NOMO-1 treated with dmso at 0.1 percent for 144 hours (cell line): Measurements from ENCODE around the gene CEP63.
"Not testable (repeated sequence)": the region's sequence is repeated elsewhere in the genome, so short reads cannot be mapped to it uniquely, and the experiment has no call there.

Experiments used
- DNase-seq: peaks from one replicate; lab custom pipeline; 2025; ENCODE audit not compliant: unreplicated experiment; lab: John Stamatoyannopoulos, UW

The CEP63 gene

GRCh38 chr3:134567605-134568004 is 81.7 kb downstream of the CEP63 start:
- DNase-seq, result no peak

- no peak for DNase-seq
These were observed 82.9 kb downstream of the CEP63 start for GRCh38 chr3:134568790-134569189.

- DNase-seq, result not testable (repeated sequence)
These were observed 84.0 kb downstream of the CEP63 start for GRCh38 chr3:134569899-134570298.

- no peak for DNase-seq
These were observed 90.6 kb downstream of the CEP63 start for GRCh38 chr3:134576426-134576825.

GRCh38 chr3:134576831-134577230 is 91.0 kb downstream of the CEP63 start:
- no peak for DNase-seq

GRCh38 chr3:134579141-134579665 is 93.3 kb downstream of the CEP63 start:
- no peak for DNase-seq

GRCh38 chr3:134590766-134591165 is 104.9 kb downstream of the CEP63 start:
- DNase-seq, result no peak

GRCh38 chr3:134592806-134593205 is 106.9 kb downstream of the CEP63 start:
- DNase-seq, result no peak

GRCh38 chr3:134594331-134594741 is 108.5 kb downstream of the CEP63 start:
- DNase-seq, result no peak

GRCh38 chr3:134594986-134595385 is 109.1 kb downstream of the CEP63 start:
- not testable (repeated sequence) for DNase-seq

- no peak for DNase-seq
These were observed 111.6 kb downstream of the CEP63 start for GRCh38 chr3:134597390-134597970.

- no peak for DNase-seq
These were observed 113.1 kb downstream of the CEP63 start for GRCh38 chr3:134598763-134599545.

- no peak for DNase-seq
These were observed 114.3 kb downstream of the CEP63 start for GRCh38 chr3:134600206-134600605.

GRCh38 chr3:134600685-134601463 is 115.0 kb downstream of the CEP63 start:
- DNase-seq, result peak; percentile 51

- no peak for DNase-seq
These were observed 115.9 kb downstream of the CEP63 start for GRCh38 chr3:134601539-134602439.

- DNase-seq, result no peak
These were observed 116.6 kb downstream of the CEP63 start for GRCh38 chr3:134602440-134602814.

- no peak for DNase-seq
These were observed 117.6 kb downstream of the CEP63 start for GRCh38 chr3:134603480-134603879.

GRCh38 chr3:134603956-134604355 is 118.1 kb downstream of the CEP63 start:
- no peak for DNase-seq

GRCh38 chr3:134605556-134605955 is 119.7 kb downstream of the CEP63 start:
- no peak for DNase-seq
